Measurements from ENCODE around the gene CDCA5. TPM values are rescaled to one million over a fixed set of nuclear protein-coding genes. Genes with fewer than 3 reads are reported as not detected.

The CDCA5 gene
- polyA plus RNA-seq, 3 donors, result 0.20 to 0.28 TPM; not detected in 1

GRCh38 chr11:65064847-65065240, 19.0 kb downstream of the CDCA5 start:
- Mint-ChIP-seq H3K9me3 (peaks cover 0 to 4% (median 0%) of the 10 kb centered on the region in 7 donors), H3K4me3 (no peak overlapping the region), H3K36me3 (no peaks in the 10 kb centered on the region), H3K27me3 (ENCODE audit: low read depth in 3 of 3) (peaks cover 7 to 13% (median 11%) of the 10 kb centered on the region in 3 donors), H3K4me1 (peaks cover 31% of the 10 kb centered on the region), H3K27ac (no peak overlapping the region)
- no peaks in the 10 kb centered on the region for H3K9me3 ChIP-seq (replicated peaks in 1 of 2; ENCODE audit: control insufficient read depth in 1 of 2, insufficient read depth in 1 of 2, low read length in 2 of 2)
- no peak overlapping the region for H2AFZ ChIP-seq (ENCODE audit: insufficient read depth, low read depth, low read length, poor library complexity, severe bottlenecking)
- peaks cover 5 to 8% of the 10 kb centered on the region in 2 donors for H3K4me1 ChIP-seq (ENCODE audit: control insufficient read depth in 1 of 2, insufficient read depth in 2 of 2, low read length in 2 of 2)
- no peak for DNase-seq
- H3K4me3 ChIP-seq (replicated peaks in 1 of 3; ENCODE audit: low read depth in 2 of 3, low read length in 3 of 3), result no peak overlapping the region
- TF ChIP-seq, protein P1, sequence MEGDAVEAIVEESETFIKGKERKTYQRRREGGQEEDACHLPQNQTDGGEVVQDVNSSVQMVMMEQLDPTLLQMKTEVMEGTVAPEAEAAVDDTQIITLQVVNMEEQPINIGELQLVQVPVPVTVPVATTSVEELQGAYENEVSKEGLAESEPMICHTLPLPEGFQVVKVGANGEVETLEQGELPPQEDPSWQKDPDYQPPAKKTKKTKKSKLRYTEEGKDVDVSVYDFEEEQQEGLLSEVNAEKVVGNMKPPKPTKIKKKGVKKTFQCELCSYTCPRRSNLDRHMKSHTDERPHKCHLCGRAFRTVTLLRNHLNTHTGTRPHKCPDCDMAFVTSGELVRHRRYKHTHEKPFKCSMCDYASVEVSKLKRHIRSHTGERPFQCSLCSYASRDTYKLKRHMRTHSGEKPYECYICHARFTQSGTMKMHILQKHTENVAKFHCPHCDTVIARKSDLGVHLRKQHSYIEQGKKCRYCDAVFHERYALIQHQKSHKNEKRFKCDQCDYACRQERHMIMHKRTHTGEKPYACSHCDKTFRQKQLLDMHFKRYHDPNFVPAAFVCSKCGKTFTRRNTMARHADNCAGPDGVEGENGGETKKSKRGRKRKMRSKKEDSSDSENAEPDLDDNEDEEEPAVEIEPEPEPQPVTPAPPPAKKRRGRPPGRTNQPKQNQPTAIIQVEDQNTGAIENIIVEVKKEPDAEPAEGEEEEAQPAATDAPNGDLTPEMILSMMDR (IDR thresholded peaks at IDR 0.05), result no peak
- intact Hi-C loops (cut with micrococcal nuclease), result no loop called here
- H4K20me1 ChIP-seq (ENCODE audit: insufficient read depth, low read length), result no peaks in the 10 kb centered on the region
- H3K27ac ChIP-seq (ENCODE audit: low read depth in 1 of 2, low read length in 2 of 2), result no peak overlapping the region
- H3K27me3 ChIP-seq (ENCODE audit: control insufficient read depth in 2 of 2, insufficient read depth in 2 of 2, low read length in 2 of 2), result no peaks in the 10 kb centered on the region
- H3K4me2 ChIP-seq (replicated peaks; ENCODE audit: extremely low read depth, low read length, poor library complexity, severe bottlenecking), result no peak overlapping the region
- no peaks in the 10 kb centered on the region for H3K79me2 ChIP-seq (ENCODE audit: insufficient read depth, low read length)
- no peaks in the 10 kb centered on the region for H3K36me3 ChIP-seq (replicated peaks in 1 of 2; ENCODE audit: control insufficient read depth in 1 of 2, insufficient read depth in 2 of 2, low read length in 2 of 2)
- H3K9ac ChIP-seq (ENCODE audit: insufficient read depth, low read length, poor library complexity, severe bottlenecking), result no peak overlapping the region
- no CpG with 5 or more reads among the region's 4 CpGs for WGBS (ENCODE audit: insufficient coverage)

GRCh38 chr11:65063532-65063931, 20.3 kb downstream of the CDCA5 start:
- Histone ChIP-seq H4K20me1 (ENCODE audit: insufficient read depth, low read length) (no peaks in the 10 kb centered on the region), H3K79me2 (ENCODE audit: insufficient read depth, low read length) (no peaks in the 10 kb centered on the region), H3K36me3 (replicated peaks in 1 of 2; ENCODE audit: control insufficient read depth in 1 of 2, insufficient read depth in 2 of 2, low read length in 2 of 2) (no peaks in the 10 kb centered on the region), H3K4me3 (replicated peaks in 1 of 3; ENCODE audit: low read depth in 2 of 3, low read length in 3 of 3) (no peak overlapping the region), H3K4me1 (ENCODE audit: control insufficient read depth in 1 of 2, insufficient read depth in 2 of 2, low read length in 2 of 2) (peaks cover 5 to 8% of the 10 kb centered on the region in 2 donors), H2AFZ (ENCODE audit: insufficient read depth, low read depth, low read length, poor library complexity, severe bottlenecking) (no peak overlapping the region), H3K9ac (ENCODE audit: insufficient read depth, low read length, poor library complexity, severe bottlenecking) (no peak overlapping the region), H3K9me3 (replicated peaks in 1 of 2; ENCODE audit: control insufficient read depth in 1 of 2, insufficient read depth in 1 of 2, low read length in 2 of 2) (no peaks in the 10 kb centered on the region), H3K4me2 (replicated peaks; ENCODE audit: extremely low read depth, low read length, poor library complexity, severe bottlenecking) (no peak overlapping the region), H3K27me3 (ENCODE audit: control insufficient read depth in 2 of 2, insufficient read depth in 2 of 2, low read length in 2 of 2) (no peaks in the 10 kb centered on the region), H3K27ac (ENCODE audit: low read depth in 1 of 2, low read length in 2 of 2) (no peak overlapping the region)
- peaks cover 7 to 16% (median 12%) of the 10 kb centered on the region in 3 donors for H3K27me3 Mint-ChIP-seq (ENCODE audit: low read depth in 3 of 3)
- intact Hi-C loops (cut with micrococcal nuclease), result no loop called here
- H3K9me3 Mint-ChIP-seq, result peaks cover 0 to 4% (median 0%) of the 10 kb centered on the region in 7 donors
- TF ChIP-seq, protein P1 (IDR thresholded peaks at IDR 0.05), result no peak
- DNase-seq, result no peak
- H3K4me1 Mint-ChIP-seq, result peaks cover 31% of the 10 kb centered on the region
- H3K36me3 Mint-ChIP-seq, result no peaks in the 10 kb centered on the region
- H3K4me3 Mint-ChIP-seq, result no peak overlapping the region
- WGBS (ENCODE audit: insufficient coverage), result 93% methylated on average over 1 of the region's 3 CpGs
- no peak overlapping the region for H3K27ac Mint-ChIP-seq

All from CD14-positive monocyte (primary cell).